Measurements from ENCODE around the gene KCNJ14. TPM values are rescaled to one million over a fixed set of nuclear protein-coding genes. Genes with fewer than 3 reads are reported as not detected.

Gene KCNJ14
- polyA plus RNA-seq, 1 of the 3 experiments (the other 2 are of a cell fraction) = 1.2 TPM

DNA sequence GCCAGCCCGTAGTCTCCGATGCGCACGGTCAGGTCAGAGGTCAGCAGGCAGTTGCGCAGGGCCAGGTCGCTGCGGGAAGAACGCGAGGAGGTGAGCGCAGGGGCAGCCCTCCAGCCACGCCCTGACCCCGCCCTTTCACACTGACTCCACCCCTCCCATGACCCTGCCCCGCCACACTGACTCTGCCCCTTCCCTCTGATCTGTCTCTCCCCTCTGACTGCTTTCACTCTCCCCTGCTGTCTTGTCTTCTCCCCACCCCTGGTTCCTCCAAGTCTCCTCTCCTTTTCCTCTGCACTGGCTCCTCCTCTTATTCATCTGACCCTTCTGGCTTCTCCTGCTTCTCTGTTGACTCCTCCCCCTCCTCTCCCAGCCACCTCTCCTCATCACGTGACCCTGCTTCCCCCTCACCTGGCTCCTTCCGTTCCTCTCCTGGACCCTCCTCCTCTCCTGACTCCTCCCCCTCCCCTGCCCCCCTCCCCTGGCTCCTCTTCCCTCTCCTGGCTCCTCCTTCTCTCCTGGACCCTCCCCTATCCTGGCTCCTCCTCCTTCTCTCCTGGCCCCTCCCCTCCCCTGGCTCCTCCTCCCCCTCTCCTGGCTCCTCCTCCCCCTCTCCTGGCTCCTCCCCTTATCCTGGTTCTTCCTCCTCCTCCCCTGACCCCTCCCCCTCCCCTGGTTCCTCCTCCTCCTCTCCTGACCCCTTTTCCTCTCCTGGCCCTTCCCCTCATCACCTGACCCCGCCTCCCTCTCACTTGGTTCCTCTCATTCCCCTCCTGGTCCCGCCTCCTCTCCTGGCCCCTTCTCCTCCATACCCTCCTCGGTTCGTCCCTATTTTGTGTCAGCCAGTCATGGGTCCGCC lies 46.3 kb downstream of the KCNJ14 start:
- Histone ChIP-seq H3K4me2 (no peak overlapping the region), H3K36me3 (replicated peaks in 1 of 2; ENCODE audit: control insufficient read depth in 1 of 2, insufficient read depth in 2 of 2, low read length in 1 of 2) (peaks cover 0 to 2% of the 10 kb centered on the region in 2 experiments), H3F3A (replicated peaks; ENCODE audit: insufficient read depth) (peaks cover 4% of the 10 kb centered on the region), H2AFZ (ENCODE audit: low read depth) (no peak overlapping the region), H3K4me3 (ENCODE audit: low read depth in 2 of 2, low read length in 1 of 2) (no peak overlapping the region), H3K27ac (ENCODE audit: low read depth in 2 of 2, low read length in 1 of 2) (no peak overlapping the region), H3K4me1 (ENCODE audit: control insufficient read depth in 1 of 2, insufficient read depth in 2 of 2, low read depth in 1 of 2, low read length in 1 of 2) (peaks cover 0 to 8% of the 10 kb centered on the region in 2 experiments; a peak in 1 of 4 replicates), H4K20me1 (ENCODE audit: insufficient read depth) (no peaks in the 10 kb centered on the region), H3K27me3 (ENCODE audit: insufficient read depth) (no peaks in the 10 kb centered on the region), H3K79me2 (ENCODE audit: insufficient read depth) (no peaks in the 10 kb centered on the region), H3K9ac (no peak overlapping the region), H3K9me3 (no peaks in the 10 kb centered on the region), H3K9me2 (no peaks in the 10 kb centered on the region)
- DNase-seq = peak; percentile 85
- CTCF ChIA-PET = interaction anchor here (1.1 to 15.9 kb wide), 3 partner anchors 11 to 88 kb away, joined by 3 to 230 read pairs (median 3); no protein-coding TSS in a partner anchor
- TF ChIP-seq TAF1 (IDR thresholded peaks at IDR 0.05; ENCODE audit: borderline replicate concordance, low read depth, low read length) = no peak
- TF ChIP-seq FOXJ3 (CRISPR knock-in tag; IDR thresholded peaks at IDR 0.05) = no peak
- no peak for TF ChIP-seq USF2 (IDR thresholded peaks at IDR 0.05; ENCODE audit: borderline replicate concordance, low read depth, low read length)
- TF ChIP-seq, protein P1, sequence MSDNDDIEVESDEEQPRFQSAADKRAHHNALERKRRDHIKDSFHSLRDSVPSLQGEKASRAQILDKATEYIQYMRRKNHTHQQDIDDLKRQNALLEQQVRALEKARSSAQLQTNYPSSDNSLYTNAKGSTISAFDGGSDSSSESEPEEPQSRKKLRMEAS (IDR thresholded peaks at IDR 0.05; ENCODE audit: low read depth) = no peak
- TF ChIP-seq FOXM1 (IDR thresholded peaks at IDR 0.05; ENCODE audit: low read depth) = no peak
- TF ChIP-seq NFIC (IDR thresholded peaks at IDR 0.05; ENCODE audit: borderline replicate concordance) = no peak
- no peak for TF ChIP-seq JUND (IDR thresholded peaks at IDR 0.05)
- no peak for TF ChIP-seq ELF1 (IDR thresholded peaks at IDR 0.05)
- no peak for TF ChIP-seq TEAD4 (IDR thresholded peaks at IDR 0.05; ENCODE audit: borderline replicate concordance, insufficient read depth)
- 60% methylated on average over 16 of the region's 20 CpGs for WGBS (ENCODE audit: low lambda C conversion rate)
- POLR2A ChIA-PET = interaction anchor here (1.2 kb wide), 1 partner anchor 9 kb away, joined by 5 read pairs; no protein-coding TSS in a partner anchor

GRCh38 chr19:48502350-48503018 lies 47.1 kb downstream of the KCNJ14 start:
- Histone ChIP-seq H2AFZ (ENCODE audit: low read depth) (no peak overlapping the region), H4K20me1 (ENCODE audit: insufficient read depth) (no peaks in the 10 kb centered on the region), H3K4me1 (ENCODE audit: control insufficient read depth in 1 of 2, insufficient read depth in 2 of 2, low read depth in 1 of 2, low read length in 1 of 2) (peaks cover 0 to 4% of the 10 kb centered on the region in 2 experiments; a peak in 1 of 4 replicates), H3K79me2 (ENCODE audit: insufficient read depth) (no peaks in the 10 kb centered on the region), H3K9me2 (no peaks in the 10 kb centered on the region), H3K36me3 (replicated peaks in 1 of 2; ENCODE audit: control insufficient read depth in 1 of 2, insufficient read depth in 2 of 2, low read length in 1 of 2) (peaks cover 0 to 2% of the 10 kb centered on the region in 2 experiments), H3K27ac (ENCODE audit: low read depth in 2 of 2, low read length in 1 of 2) (no peak overlapping the region), H3F3A (replicated peaks; ENCODE audit: insufficient read depth) (peaks cover 4% of the 10 kb centered on the region), H3K9me3 (no peaks in the 10 kb centered on the region), H3K4me3 (ENCODE audit: low read depth in 2 of 2, low read length in 1 of 2) (no peak overlapping the region), H3K4me2 (no peak overlapping the region), H3K27me3 (ENCODE audit: insufficient read depth) (no peaks in the 10 kb centered on the region), H3K9ac (no peak overlapping the region)
- DNase-seq = no peak
- CTCF ChIA-PET = interaction anchor here (1.1 to 1.2 kb wide), 2 partner anchors 12 to 87 kb away, joined by 3 read pairs; no protein-coding TSS in a partner anchor
- WGBS (ENCODE audit: low lambda C conversion rate) = 63% methylated on average over 21 of the region's 27 CpGs
- TF ChIP-seq MEF2A (IDR thresholded peaks at IDR 0.05; ENCODE audit: borderline replicate concordance, low read depth) (no peak), ZBTB33 (IDR thresholded peaks at IDR 0.05; ENCODE audit: borderline replicate concordance, low read depth) (no peak), TEAD4 (IDR thresholded peaks at IDR 0.05; ENCODE audit: borderline replicate concordance, insufficient read depth) (no peak), SMC3 (IDR thresholded peaks at IDR 0.05; ENCODE audit: low read depth, low read length) (no peak), FOXJ3 (CRISPR knock-in tag; IDR thresholded peaks at IDR 0.05) (no peak), GATA2 (CRISPR knock-in tag; IDR thresholded peaks at IDR 0.05) (no peak)
- TF ChIP-seq, protein P2, sequence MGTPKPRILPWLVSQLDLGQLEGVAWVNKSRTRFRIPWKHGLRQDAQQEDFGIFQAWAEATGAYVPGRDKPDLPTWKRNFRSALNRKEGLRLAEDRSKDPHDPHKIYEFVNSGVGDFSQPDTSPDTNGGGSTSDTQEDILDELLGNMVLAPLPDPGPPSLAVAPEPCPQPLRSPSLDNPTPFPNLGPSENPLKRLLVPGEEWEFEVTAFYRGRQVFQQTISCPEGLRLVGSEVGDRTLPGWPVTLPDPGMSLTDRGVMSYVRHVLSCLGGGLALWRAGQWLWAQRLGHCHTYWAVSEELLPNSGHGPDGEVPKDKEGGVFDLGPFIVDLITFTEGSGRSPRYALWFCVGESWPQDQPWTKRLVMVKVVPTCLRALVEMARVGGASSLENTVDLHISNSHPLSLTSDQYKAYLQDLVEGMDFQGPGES (IDR thresholded peaks at IDR 0.05; ENCODE audit: low read depth, low read length) = no peak
- POLR2A ChIA-PET = interaction anchor here (1.2 kb wide), 1 partner anchor 9 kb away, joined by 5 read pairs; no protein-coding TSS in a partner anchor

Measured in SK-N-SH (cell line).